Activated CD8-positive, alpha-beta memory T cell treated with anti-CD3 and anti-CD28 coated beads for 48 hours (primary cell): ENCODE measurements around the gene MAPT.

Experiments used
- DNase-seq, 3 experiments: peaks; one replicate each; pipeline ENCODE4 v3.0.0-alpha.2; 2020; ENCODE audit warnings: low read depth in 2 of 3, low spot score in 2 of 3

The MAPT gene

GRCh38 chr17:46044286-46044928 lies 150.1 kb downstream of the MAPT start:
- no peak for DNase-seq

- DNase-seq, result no peak
Measured at GRCh38 chr17:46044989-46045388, 150.6 kb downstream of the MAPT start.

- no peak for DNase-seq
Measured at GRCh38 chr17:46045639-46046038, 151.3 kb downstream of the MAPT start.

GRCh38 chr17:46046957-46047356 lies 152.6 kb downstream of the MAPT start:
- no peak for DNase-seq

- no peak for DNase-seq
Measured at GRCh38 chr17:46047398-46047797, 153.0 kb downstream of the MAPT start.

GRCh38 chr17:46047856-46048255 lies 153.5 kb downstream of the MAPT start:
- DNase-seq, result no peak

GRCh38 chr17:46049656-46050055 lies 155.3 kb downstream of the MAPT start:
- no peak for DNase-seq

GRCh38 chr17:46053911-46054534 lies 159.7 kb downstream of the MAPT start:
- DNase-seq, result no peak

GRCh38 chr17:46056800-46057304 lies 162.5 kb downstream of the MAPT start:
- DNase-seq, result no peak

GRCh38 chr17:46057366-46057765 lies 163.0 kb downstream of the MAPT start:
- no peak for DNase-seq

GRCh38 chr17:46059486-46059885 lies 165.1 kb downstream of the MAPT start:
- DNase-seq, result no peak

- DNase-seq, result no peak
Measured at GRCh38 chr17:46060461-46060860, 166.1 kb downstream of the MAPT start.

GRCh38 chr17:46061435-46061834 lies 167.1 kb downstream of the MAPT start:
- no peak for DNase-seq

- DNase-seq, result no peak
Measured at GRCh38 chr17:46063241-46063640, 168.9 kb downstream of the MAPT start.

- DNase-seq, result no peak
Measured at GRCh38 chr17:46064460-46064859, 170.1 kb downstream of the MAPT start.

- DNase-seq, result no peak
Measured at GRCh38 chr17:46071796-46072195, 177.4 kb downstream of the MAPT start.

- DNase-seq, result no peak
Measured at GRCh38 chr17:46072998-46073397, 178.6 kb downstream of the MAPT start.

- DNase-seq, result no peak
Measured at GRCh38 chr17:46074540-46074939, 180.2 kb downstream of the MAPT start.
